Measurements from ENCODE around the gene GAL3ST3. TPM values are rescaled to one million over a fixed set of nuclear protein-coding genes. Genes with fewer than 3 reads are reported as not detected.

The GAL3ST3 gene
- total RNA-seq, 2 experiments from 2014 or later, result 0.15 to 0.17 TPM

DNA sequence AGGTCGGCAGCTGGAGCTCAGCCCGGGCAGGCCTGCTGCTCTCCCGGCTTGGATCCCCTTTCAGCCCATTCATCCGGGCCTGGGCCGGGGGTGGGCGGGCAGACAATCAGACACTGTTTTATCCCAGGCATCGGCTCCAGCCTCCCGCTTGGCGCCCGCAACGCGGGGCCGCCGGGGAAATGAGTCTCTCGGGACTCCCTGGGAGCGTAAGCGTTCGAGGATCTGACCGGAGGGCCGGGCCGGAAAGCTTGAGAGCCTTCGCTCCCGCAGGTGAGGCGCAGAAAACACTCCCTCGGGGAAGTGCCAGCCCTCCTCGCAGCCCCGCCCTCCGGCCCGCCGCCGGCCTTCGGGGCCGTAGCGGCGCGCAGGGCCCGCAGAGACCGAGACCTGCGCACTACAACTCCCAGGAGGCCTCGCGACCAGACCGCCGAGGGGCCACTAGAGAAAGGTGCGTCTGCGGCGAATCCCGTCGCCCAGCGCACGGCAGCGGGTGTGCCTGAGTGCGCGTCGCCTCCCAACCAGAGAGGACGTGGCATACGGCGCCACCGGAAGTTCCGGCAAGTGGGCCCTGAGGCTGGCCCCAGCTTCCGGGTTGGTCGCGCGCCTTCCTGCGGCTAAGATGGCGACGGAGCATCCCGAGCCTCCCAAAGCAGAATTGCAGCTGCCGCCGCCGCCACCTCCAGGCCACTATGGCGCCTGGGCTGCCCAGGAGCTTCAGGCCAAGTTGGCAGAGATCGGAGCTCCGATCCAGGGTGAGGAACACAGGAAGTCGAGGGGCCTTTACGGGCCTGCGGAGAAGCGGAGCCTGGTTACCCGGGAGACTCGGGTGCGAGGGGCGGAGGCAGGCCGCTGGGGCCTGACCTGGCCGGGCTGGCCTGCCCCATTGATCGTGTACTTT lies 3.1 kb upstream of the GAL3ST3 start, which contains the start of gene SF3B2:
SF3B2 (plus strand) TSS at position 599 of the 898 bp plus-strand sequence; CDS start at position 620, 21 bp downstream.
- ChIA-PET POLR2A (interaction anchor here (0.6 to 1.9 kb wide), 7 partner anchors 8 to 1562 kb away, joined by 3 to 14 read pairs (median 4); partner anchors contain the start of gene PACS1), CTCF (interaction anchor here (0.8 to 6.2 kb wide), 7 partner anchors 8 to 82 kb away, joined by 3 to 40 read pairs (median 3); partner anchors contain the start of genes CST6 and PACS1)

DNA sequence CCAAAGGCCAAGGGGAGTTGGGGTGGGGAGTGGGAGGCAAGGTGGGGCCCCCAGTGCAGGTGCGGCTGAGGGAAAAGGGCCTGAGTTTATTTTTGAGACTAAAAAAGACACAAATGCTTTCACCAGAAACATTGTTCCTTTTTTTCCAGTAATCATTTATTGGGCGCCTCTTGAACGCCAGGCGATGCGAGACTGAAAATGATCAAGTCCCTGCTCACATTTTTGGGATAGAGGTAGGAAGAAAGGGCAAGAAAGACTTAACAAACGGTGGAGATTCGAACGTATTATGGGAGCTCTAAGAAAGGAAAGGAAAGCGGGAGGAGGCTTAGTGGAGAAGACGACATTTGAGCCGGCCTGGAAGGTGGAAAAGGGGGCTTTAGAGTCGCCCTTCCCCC lies 2.4 kb upstream of the GAL3ST3 start:
- CTCF ChIA-PET, result interaction anchor here (1.1 to 6.2 kb wide), 4 partner anchors 11 to 62 kb away, joined by 3 to 40 read pairs (median 4); partner anchors contain the start of genes CST6 and PACS1
- POLR2A ChIA-PET, result interaction anchor here (1.1 to 1.2 kb wide), 2 partner anchors 8 to 9 kb away, joined by 3 to 4 read pairs; no protein-coding TSS in a partner anchor

DNA sequence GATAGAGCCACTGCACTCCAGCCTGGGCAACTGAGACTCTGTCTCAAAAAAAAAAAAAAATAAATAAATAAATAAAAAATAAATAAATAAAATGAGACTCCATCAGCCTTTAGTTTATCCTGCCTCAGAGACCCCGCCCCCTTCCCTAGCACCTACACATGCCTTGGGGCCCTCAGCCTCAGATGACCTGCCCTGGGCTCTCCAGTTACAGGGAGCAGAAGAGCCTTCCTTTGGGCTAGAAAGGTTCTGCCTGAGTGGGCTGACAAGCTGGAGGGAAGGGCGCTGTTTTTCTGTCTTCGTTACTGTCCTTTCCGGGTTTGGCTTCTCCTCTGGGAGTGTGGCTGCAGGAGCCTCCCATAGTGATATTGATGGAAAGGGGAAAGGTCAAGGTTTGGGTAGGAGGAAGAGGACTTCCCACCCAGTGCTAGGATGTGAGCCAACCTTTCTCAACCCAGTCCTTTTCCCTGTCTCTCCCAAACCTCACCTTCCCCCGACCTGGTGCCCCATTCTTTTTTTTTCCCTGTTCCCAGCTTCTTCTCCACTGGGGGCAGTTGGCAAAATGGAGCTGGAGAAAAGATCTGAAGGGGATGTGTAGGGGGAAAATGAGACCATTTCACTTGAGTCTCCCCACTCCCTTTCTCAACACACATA lies 1.7 kb upstream of the GAL3ST3 start:
- ChIA-PET POLR2A (no interaction called here), CTCF (interaction anchor here (0.8 to 6.2 kb wide), 5 partner anchors 12 to 221 kb away, joined by 3 to 40 read pairs (median 5); partner anchors contain the start of genes CST6 and PACS1)

DNA sequence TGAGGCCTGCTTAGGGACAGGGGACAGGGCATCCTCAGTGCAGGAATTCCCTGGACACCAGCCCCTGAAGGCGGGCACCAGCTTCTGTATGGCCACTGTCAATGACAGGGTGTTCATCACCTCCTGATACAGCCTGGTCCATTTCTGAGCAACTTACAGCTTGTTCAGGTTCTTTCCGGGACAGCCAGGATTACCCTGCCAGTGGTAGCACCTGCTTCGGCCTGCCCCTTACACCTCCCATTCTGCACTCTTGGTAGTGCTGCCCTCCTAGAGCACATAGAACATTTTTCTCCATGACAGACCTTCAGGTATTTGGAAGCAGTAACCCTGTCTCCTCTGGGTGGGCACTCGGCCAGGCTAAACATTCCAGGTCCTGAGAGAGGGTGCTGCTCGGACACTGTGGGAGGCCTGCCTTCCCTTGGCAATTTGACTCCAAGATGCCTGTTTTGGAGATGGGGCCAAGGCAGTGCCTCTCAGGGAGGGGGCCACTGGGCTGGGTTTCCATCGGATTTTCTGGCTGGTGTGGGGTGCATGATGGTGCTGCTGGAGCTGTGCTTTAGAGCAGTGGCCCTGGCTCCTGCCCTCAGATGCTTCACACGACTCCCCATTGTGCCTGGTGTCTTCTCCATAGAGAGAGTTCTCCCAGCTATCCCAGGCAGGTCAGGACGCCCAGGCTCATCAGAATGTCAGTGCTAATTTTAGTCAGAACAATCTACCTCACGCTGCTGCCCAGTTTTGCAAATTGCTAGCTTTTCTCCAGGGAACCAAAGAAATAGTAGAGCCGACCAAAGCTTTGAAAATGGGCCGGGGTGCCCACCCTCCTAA lies 1.2 kb downstream of the GAL3ST3 start:
- ChIA-PET CTCF (no interaction called here), POLR2A (interaction anchor here (0.5 kb wide), 1 partner anchor 52 kb away, joined by 3 read pairs; no protein-coding TSS in a partner anchor)

DNA sequence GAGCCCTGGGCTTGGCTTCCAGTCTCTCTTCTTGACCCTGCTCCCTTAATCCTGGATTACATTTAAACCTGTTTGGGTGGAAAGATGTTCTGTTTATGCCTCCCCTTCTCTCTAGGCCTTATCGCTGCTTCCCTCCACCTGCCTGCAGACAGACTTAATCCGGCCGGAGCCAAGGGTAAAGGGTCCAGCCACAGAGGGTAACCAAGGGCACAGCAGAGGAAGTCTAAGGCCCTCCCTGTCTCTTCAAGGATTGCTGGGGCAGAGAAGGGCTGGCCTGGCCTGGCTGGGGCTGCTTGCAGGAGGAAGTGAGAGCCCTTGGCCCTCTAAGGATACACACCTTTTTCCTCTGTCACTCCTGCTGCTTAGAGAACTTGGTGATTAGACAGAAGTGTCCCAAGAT lies 2.1 kb downstream of the GAL3ST3 start:
- CTCF ChIA-PET, result no interaction called here
- POLR2A ChIA-PET, result no interaction called here

DNA sequence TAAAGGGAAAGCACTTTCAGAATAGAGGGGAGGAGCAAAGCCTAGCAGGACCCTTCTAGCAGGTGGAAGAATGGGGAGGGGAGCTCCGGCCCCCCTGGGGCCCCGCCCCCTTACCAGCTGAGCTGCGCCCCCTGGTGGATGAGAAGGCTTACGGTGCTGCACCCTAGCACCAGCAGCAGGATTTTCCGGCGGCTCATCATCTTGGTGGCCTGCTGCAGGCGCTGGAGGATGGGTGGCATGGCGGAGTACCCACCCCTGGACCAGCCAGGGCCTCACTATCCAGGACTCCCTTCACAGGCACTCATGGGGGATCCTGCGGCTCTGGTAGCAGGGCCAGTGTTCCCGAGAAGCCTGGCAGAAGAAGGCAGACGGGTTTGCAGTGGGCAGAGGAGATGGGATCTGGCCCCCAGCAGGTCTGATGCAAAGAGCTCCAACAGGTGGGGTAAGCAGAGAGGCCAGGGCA lies 3.8 kb downstream of the GAL3ST3 start:
- ChIA-PET CTCF (interaction anchor here (0.5 to 3.5 kb wide), 15 partner anchors 9 to 256 kb away, joined by 3 to 18 read pairs (median 3); partner anchors contain the start of genes CATSPER1 and FIBP), POLR2A (interaction anchor here (0.5 kb wide), 1 partner anchor 92 kb away, joined by 4 read pairs; no protein-coding TSS in a partner anchor)

DNA sequence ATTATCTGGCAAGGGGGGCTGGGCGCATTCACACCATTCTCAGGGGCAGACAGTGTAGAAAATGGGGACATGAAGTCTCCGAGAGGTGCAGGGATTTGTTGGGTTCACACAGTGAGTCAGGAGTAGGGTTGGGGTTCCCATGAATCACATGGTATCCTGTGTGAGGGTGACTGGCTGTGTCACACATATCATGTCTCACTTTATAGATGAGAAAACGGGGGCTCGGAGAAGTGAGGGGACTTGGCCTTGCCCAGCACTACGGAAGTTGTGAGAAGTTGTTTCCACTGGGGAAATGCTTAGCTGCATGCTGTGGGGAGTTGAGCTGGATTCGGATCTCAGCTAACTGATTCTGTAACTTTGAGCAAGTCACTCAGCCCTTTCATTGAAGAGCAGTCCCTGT lies 4.2 kb downstream of the GAL3ST3 start:
- ChIA-PET POLR2A (no interaction called here), CTCF (interaction anchor here (0.8 to 3.5 kb wide), 14 partner anchors 8 to 256 kb away, joined by 3 to 18 read pairs (median 3); partner anchors contain the start of genes CATSPER1 and SF3B2)

DNA sequence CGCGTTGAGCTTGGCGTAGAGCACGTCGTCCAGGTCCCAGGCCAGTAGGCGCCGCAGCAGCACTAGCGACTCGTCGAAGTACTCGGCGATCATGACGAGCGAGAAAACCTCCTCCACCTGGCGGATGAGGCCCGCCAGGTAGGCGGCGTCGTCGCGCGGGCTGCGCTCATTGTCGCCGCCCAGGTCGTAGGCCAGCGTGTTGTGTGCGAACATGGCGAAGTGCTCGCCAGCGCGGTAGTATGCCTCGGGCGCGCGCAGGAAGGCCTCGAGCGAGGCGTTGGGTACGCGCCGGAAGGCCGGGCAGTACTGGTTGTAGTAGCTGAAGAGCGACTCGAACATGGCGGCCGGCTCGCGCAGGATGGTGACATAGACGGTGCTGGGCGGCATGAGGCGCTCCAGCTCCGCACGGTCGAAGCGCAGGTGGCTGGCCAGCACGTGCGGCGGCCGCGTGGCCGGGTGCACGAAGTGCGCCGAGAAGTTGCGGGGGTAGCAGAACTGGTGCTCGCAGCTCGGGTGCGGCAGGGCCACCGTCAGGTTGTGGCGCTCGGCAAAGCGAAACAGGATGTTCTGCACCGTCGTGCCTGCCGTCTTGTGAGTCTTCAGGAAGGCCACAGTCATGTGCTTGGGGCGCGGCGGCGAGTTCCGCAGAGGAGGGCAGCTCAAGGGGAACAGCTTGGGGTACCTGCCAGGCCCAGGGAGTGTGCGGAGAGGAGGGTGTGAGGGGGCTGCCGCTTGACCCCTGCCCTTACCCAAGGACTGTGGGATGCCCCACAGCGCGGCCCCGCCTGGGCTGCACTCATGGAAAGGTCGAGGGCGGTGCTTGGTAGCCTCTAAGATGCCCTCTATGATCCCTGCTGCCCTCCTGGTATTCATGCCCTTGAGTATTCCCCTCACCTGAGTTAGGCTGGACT lies 5.7 kb downstream of the GAL3ST3 start:
- ChIA-PET POLR2A (interaction anchor here (1.1 kb wide), 1 partner anchor 8 kb away, joined by 4 read pairs; the partner anchor contains the start of gene SF3B2), CTCF (interaction anchor here (0.9 to 3.5 kb wide), 4 partner anchors 9 to 21 kb away, joined by 3 to 18 read pairs (median 3); partner anchors contain the start of gene SF3B2)

DNA sequence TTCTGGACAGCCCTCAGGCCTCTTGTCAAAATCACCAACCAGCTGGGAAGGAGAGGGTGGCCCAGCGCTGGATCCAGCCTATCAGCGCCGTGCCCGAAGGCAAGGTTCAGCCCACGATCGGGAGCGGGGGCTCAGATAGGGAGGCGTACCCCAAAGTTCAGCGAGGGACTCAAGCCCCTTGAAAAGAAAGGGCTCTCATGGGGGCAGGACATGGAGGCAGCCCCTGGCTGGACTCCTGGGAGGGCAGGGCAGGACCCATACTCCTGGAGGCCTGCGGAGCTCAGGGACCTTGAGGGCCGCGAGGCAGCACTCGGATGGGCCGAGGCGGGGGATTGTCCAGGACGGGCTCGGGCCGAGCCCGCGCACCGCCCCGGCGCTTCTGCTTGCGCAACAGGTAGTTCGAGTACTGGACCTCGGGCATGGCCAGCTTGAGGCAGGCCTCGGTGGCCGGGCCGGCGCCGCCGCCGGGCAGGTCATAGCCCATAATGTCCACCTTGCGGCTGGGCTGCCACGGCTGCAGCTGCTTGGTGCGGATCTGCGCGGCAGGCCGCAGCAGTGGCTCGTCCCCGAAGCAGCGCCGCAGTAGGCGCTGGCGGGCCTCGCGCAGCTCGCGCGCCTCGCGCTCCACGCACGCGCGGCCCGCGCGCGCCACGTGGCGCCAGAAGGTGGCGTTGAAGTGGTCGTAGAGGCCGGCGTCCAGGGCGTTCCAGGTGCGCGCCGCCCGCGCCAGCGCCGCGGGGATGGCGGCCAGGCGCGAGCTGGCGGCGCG lies 6.5 kb downstream of the GAL3ST3 start:
- ChIA-PET CTCF (interaction anchor here (0.9 kb wide), 1 partner anchor 8 kb away, joined by 3 read pairs; no protein-coding TSS in a partner anchor), POLR2A (no interaction called here)

DNA sequence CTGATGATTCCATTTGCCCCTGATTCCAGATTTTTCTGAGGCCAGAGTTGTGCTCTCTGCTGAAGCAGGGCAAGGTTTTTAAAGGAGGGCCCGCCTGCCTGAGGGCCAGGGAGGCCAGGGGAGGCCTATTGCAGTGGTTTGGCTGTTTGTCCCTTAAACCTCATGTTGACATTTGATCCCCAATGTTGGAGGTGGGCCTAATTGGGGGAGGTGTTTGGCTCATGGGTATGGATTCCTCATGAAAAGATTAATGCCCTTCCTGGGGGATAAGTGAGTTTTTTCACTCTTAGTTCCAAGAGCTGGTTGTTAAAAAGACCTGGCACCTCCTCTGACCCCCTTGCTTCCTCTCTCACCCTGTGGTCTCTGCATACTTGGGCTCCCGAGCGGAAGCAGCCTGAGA lies 9.2 kb downstream of the GAL3ST3 start:
- POLR2A ChIA-PET, result no interaction called here

DNA sequence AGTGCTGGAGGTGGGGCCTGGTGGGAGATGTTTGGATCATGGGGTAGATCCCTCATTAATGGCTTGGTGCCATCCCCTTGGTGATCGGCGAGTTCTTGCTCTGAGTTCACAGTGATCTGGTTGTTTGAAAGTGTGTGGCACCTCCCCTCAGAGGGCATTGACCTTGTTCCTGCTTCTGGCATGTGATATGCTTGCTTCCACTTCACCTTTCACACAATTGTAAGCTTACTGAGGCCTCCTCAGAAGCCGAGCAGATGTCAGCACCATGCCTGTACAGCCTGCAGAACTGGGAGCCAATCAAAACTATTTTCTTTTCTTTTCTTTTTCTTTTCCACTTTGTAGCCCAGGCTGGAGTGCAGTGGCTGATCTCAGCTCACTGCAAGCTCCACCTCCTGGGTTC lies 11.6 kb downstream of the GAL3ST3 start:
- ChIA-PET CTCF (interaction anchor here (0.6 kb wide), 2 partner anchors 40 to 66 kb away, joined by 3 to 4 read pairs; no protein-coding TSS in a partner anchor), POLR2A (interaction anchor here (0.6 to 0.7 kb wide), 2 partner anchors 127 to 299 kb away, joined by 5 to 7 read pairs; no protein-coding TSS in a partner anchor)

More for the DNA sequence above, 9.2 kb downstream of the GAL3ST3 start:
- CTCF ChIA-PET, result no interaction called here

DNA sequence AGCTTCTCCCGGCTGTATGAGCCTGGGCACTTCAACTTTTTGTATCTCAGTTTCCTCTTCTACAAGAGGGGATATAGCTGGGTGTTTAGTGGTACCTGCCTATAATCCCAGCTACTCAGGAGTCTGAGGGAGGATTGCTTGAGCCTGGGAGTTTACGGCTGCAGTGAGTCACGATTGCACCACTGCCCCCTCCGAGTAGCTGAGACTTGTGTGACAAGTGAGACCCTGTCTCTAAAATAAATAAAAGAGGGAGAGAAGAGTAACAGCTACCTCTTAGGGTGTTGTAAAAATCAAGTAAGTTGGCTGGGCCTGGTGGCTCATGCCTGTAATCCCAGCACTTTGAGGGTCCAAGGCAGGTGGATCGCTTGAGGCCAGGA lies 12.6 kb downstream of the GAL3ST3 start:
- ChIA-PET CTCF (interaction anchor here (0.7 to 2.4 kb wide), 2 partner anchors 9 to 374 kb away, joined by 3 to 9 read pairs; partner anchors contain the start of gene RELA), POLR2A (no interaction called here)

DNA sequence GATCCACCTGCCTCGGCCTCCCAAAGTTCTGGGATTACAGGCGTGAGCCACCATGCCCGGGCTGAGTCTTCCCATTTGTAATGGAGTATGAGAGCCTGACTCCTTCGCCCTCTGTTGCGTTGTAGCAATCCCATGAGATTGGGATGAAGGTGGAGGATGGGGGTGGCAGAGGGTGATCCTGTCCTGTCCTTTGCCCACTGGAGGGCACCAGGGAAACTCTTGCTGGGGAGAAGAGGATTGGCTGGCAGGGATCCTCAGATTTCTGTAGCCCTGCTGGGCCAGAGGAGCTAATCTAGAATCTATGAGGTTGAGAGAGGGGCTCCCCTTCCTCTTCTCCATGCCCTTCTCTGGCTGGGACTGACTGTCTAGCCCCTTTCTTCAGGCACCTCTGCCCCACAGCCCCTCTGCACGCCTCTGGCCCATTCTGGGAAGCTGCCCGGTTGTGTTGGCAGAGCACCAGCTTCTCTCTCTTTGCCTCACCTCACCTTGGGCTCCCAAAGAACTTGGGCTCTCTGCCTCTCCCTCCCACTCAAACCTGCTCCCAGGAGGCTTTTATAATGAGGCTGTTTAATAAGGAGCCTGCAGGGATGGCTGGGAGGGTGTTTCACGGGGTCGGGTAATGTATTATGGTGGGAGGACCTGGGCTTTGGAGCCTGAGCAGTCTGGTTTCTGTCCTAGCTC lies 13.2 kb downstream of the GAL3ST3 start:
- ChIA-PET POLR2A (no interaction called here), CTCF (interaction anchor here (0.7 to 2.4 kb wide), 2 partner anchors 10 to 373 kb away, joined by 3 to 9 read pairs; partner anchors contain the start of gene RELA)

DNA sequence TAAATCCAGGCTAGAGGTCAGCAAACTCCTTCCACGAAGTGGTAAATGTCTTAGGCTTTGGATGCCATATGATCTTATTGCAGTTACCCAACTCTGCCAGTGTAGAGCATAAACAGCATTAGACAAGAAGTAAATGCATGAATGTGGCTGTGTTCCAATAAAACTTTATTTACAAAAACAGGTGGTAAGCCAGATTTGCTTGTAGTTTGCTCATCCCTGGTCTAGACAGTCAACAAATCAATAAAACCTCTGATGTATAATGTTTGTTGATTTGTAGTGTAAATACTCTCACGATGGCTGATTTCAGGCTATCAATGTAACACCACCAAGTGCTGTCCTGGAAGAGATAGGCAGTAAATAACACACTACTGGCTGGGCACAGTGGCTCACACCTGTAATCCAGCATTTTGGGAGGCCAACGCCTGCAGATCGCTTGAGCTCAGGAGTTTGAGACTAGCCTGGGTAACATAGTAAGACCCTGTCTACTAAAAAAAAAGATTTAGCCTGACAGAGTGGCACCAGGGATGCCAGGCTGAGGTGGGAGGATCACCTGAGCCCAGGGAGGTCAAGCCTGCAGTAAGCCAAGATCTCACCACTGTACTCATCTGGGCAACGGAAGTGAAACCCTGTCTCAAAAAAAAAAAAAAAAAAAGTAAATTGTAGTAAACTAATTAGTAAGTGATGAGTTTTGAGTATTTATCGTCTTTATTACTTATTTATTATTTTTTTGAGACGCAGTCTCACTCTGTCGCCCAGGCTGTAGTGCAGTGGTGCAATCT lies 15.8 kb downstream of the GAL3ST3 start:
- CTCF ChIA-PET, result interaction anchor here (0.6 to 1.8 kb wide), 2 partner anchors 11 to 19 kb away, joined by 3 to 4 read pairs; no protein-coding TSS in a partner anchor

DNA sequence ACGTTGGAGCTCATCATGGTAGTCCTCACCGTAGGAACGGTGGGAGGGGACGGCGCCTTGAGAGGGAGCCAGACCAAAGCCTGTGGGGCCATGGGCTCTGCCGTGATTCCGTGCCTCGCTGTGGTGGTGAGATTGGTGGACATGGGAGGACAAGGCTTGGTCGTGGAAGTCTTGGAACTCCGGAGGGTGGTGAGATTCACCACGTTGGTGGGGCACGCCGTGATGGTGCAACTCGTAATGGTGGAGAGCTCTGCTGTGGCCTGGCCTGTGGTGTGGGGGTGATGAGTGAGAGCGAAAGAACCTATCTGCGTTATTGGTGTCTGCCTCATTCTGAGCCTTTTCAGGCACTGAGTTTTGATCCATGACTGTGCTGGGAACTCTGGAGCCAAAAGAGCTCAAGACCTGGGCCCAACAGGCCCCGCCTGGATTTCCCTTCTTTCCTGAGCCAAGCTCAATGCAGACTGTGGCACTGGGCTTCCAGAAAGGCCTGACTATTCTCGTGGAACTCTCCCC lies 22.9 kb downstream of the GAL3ST3 start, which contains the start of gene CATSPER1:
CATSPER1 (minus strand) TSS at position 463 of the 513 bp plus-strand sequence; CDS start at position 363, 100 bp downstream.
- ChIA-PET POLR2A (no interaction called here), CTCF (interaction anchor here (0.6 to 1.2 kb wide), 3 partner anchors 17 to 36 kb away, joined by 3 to 4 read pairs (median 4); no protein-coding TSS in a partner anchor)

More for the DNA sequence above, 15.8 kb downstream of the GAL3ST3 start:
- POLR2A ChIA-PET, result interaction anchor here (0.6 kb wide), 1 partner anchor 155 kb away, joined by 7 read pairs; no protein-coding TSS in a partner anchor

Data from activated CD8-positive, alpha-beta memory T cell treated with anti-CD3 and anti-CD28 coated beads for 36 hours (primary cell).